ENCODE measurements around the gene ACY1.

DNA sequence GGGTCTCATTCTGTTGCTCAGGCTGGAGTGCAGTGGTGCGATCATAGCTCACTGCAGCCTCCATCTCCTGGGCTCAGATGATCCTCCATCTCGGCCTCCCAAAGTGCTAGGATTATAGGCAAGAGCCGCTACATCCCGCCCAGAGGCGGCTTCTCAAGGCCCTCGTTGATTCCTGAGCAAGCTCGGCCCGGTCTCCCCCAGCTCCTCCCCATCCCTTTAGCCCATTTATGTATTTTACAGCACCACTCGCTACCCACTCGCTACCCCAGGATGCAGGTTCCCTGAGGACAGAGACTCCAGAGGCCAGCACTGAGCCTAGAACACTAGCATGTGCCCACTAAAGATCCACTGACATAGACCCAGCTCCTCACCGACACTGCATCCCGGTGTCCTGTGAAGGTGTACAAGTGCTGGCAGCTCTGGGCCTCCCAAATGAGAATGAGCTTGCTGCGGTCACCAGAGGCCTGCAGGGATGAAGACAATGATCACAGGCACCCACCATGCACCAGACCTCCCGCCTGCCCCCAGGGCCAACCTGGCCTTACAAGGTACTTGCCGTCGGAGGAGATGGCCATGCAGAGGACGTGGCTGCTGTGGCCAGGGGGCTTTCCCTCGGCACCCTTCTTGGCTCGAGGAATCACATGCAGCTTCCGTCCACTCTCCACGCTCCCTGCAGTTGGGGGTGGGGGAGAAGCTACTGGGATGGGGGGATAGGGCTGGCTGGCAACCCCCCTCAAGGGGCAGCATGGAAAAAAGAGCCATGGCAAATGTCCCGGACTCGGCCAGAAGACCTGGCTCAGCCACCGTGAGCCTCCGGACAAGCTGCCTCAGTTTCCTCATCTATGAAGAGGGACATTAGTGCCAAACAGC is 47.2 kb upstream of the ACY1 start:
- TF ChIP-seq, protein P1, sequence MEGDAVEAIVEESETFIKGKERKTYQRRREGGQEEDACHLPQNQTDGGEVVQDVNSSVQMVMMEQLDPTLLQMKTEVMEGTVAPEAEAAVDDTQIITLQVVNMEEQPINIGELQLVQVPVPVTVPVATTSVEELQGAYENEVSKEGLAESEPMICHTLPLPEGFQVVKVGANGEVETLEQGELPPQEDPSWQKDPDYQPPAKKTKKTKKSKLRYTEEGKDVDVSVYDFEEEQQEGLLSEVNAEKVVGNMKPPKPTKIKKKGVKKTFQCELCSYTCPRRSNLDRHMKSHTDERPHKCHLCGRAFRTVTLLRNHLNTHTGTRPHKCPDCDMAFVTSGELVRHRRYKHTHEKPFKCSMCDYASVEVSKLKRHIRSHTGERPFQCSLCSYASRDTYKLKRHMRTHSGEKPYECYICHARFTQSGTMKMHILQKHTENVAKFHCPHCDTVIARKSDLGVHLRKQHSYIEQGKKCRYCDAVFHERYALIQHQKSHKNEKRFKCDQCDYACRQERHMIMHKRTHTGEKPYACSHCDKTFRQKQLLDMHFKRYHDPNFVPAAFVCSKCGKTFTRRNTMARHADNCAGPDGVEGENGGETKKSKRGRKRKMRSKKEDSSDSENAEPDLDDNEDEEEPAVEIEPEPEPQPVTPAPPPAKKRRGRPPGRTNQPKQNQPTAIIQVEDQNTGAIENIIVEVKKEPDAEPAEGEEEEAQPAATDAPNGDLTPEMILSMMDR (IDR thresholded peaks at IDR 0.05), result no peak
- no peak for TF ChIP-seq POLR2A (IDR thresholded peaks at IDR 0.05)
